ENCODE results near the gene TSR1. TPM values are rescaled to one million over a fixed set of nuclear protein-coding genes. Genes with fewer than 3 reads are reported as not detected.

Gene TSR1
- total RNA-seq, 1 experiment from 2014 or later, result 67.3 TPM

GRCh38 chr17:2372180-2372579, 35.9 kb upstream of the TSR1 start:
- ChIA-PET POLR2A (no interaction called here), CTCF (no interaction called here)
- no peaks in the 10 kb centered on the region for H3K4me1 Mint-ChIP-seq (ENCODE audit: low read depth, unreplicated experiment)
- H3K9me3 ChIP-seq, result no peaks in the 10 kb centered on the region
- H3K27me3 ChIP-seq (replicated peaks; ENCODE audit: control insufficient read depth, insufficient read depth, low read length), result no peaks in the 10 kb centered on the region
- peaks cover 44% of the 10 kb centered on the region for H3K36me3 Mint-ChIP-seq (ENCODE audit: insufficient read depth, unreplicated experiment)
- BruUV-seq (replicated peaks), result no TSS peak
- TF ChIP-seq, protein P1, sequence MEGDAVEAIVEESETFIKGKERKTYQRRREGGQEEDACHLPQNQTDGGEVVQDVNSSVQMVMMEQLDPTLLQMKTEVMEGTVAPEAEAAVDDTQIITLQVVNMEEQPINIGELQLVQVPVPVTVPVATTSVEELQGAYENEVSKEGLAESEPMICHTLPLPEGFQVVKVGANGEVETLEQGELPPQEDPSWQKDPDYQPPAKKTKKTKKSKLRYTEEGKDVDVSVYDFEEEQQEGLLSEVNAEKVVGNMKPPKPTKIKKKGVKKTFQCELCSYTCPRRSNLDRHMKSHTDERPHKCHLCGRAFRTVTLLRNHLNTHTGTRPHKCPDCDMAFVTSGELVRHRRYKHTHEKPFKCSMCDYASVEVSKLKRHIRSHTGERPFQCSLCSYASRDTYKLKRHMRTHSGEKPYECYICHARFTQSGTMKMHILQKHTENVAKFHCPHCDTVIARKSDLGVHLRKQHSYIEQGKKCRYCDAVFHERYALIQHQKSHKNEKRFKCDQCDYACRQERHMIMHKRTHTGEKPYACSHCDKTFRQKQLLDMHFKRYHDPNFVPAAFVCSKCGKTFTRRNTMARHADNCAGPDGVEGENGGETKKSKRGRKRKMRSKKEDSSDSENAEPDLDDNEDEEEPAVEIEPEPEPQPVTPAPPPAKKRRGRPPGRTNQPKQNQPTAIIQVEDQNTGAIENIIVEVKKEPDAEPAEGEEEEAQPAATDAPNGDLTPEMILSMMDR (IDR thresholded peaks at IDR 0.05; ENCODE audit: insufficient read depth in 1 of 2, low read depth in 1 of 2, low read length in 1 of 2, severe bottlenecking in 1 of 2, unreplicated experiment in 1 of 2), result no peak
- H3K27ac Mint-ChIP-seq (ENCODE audit: unreplicated experiment), result no peak overlapping the region
- H3K36me3 ChIP-seq (ENCODE audit: control insufficient read depth, insufficient read depth, low read length), result no peaks in the 10 kb centered on the region
- no peak overlapping the region for H3K4me3 Mint-ChIP-seq (ENCODE audit: unreplicated experiment)
- no peaks in the 10 kb centered on the region for H3K9me3 Mint-ChIP-seq (ENCODE audit: unreplicated experiment)
- no peak overlapping the region for H3K4me3 ChIP-seq (ENCODE audit: low read depth, low read length)
- no peaks in the 10 kb centered on the region for H3K4me1 ChIP-seq
- intact Hi-C loops (cut with micrococcal nuclease; ENCODE audit: unreplicated experiment), result no loop called here
- H3K27me3 Mint-ChIP-seq (ENCODE audit: insufficient read depth, unreplicated experiment), result no peaks in the 10 kb centered on the region
- DNase-seq, result no peak

DNA sequence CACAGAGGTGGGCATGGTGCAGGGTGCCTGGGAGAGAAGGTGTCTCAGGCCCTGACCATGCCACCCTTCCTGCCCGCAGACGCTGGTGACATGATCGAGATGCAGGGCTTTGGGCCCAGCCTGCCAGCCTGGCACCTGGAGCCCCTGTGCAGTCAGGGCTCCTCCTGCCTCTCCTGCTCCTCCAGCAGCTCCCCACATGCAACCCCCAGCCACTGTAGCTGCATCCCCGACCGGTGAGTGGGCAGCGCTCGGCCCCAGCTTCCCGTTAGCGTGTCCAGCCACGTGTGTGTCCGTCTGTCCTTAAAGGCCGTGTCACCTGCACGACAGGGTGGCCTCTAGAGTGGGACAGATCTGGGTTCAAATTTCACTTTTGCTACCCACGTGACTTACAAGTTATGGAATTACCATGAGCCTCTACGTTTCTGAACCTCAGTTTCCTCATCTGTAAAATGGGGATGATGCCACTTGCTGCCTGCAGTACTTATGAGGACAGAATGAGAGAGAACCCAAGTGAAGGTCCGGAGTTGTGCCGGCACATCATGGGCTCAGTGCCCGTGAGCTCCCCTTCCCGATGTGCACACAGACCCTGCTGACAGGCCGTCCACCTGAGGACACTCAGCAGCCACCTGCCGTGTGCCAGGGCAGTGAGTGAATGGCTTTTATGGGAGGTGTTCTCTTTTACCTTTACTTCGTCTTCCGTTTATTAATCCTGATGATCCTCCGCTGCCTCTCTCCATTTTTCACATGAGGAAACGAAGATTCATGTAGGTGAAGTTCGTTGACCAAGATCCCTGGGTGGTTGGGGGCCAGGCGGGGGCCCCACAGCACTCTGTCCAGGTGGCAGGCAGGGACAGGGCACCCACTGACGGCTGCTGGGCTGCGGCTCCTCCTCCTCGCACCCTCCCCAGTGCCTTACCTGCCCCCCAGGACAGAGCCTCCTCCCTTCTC, 35.2 kb upstream of the TSR1 start:
- ChIA-PET POLR2A (no interaction called here), CTCF (interaction anchor here (0.7 to 5.9 kb wide), 2 partner anchors 11 to 640 kb away, joined by 4 to 22 read pairs; no protein-coding TSS in a partner anchor)
- Mint-ChIP-seq H3K9me3 (ENCODE audit: unreplicated experiment) (no peaks in the 10 kb centered on the region), H3K4me1 (ENCODE audit: low read depth, unreplicated experiment) (no peaks in the 10 kb centered on the region), H3K27me3 (ENCODE audit: insufficient read depth, unreplicated experiment) (no peaks in the 10 kb centered on the region), H3K36me3 (ENCODE audit: insufficient read depth, unreplicated experiment) (peaks cover 37% of the 10 kb centered on the region), H3K27ac (ENCODE audit: unreplicated experiment) (no peak overlapping the region), H3K4me3 (ENCODE audit: unreplicated experiment) (no peak overlapping the region)
- no TSS peak for BruUV-seq (replicated peaks)
- no peaks in the 10 kb centered on the region for H3K27me3 ChIP-seq (replicated peaks; ENCODE audit: control insufficient read depth, insufficient read depth, low read length)
- no peaks in the 10 kb centered on the region for H3K36me3 ChIP-seq (ENCODE audit: control insufficient read depth, insufficient read depth, low read length)
- DNase-seq, result no peak
- TF ChIP-seq, protein P1 (IDR thresholded peaks at IDR 0.05; ENCODE audit: insufficient read depth in 1 of 2, low read depth in 1 of 2, low read length in 1 of 2, severe bottlenecking in 1 of 2, unreplicated experiment in 1 of 2), result no peak
- intact Hi-C loops (cut with micrococcal nuclease; ENCODE audit: unreplicated experiment), result no loop called here
- no peaks in the 10 kb centered on the region for H3K9me3 ChIP-seq
- no peaks in the 10 kb centered on the region for H3K4me1 ChIP-seq
- no peak overlapping the region for H3K4me3 ChIP-seq (ENCODE audit: low read depth, low read length)

DNA sequence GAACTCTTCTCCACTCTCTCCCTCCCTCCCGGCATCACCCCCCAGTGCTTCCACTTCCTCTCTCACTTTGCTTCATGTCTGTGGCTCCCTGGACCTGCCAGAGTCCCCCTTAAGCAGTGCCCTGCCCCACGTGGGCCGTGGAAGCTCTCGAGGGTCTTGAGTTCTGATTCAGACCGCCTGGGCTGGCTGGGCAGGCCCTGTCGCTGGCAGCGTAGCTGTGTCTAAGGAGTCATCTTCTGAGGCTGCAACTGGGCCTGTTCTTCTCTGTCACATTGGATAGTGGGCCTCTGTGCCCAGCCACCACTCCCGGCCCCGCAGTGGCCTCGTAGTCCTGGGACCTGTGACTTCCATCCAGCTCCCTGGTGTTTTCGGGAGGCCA, 33.9 kb upstream of the TSR1 start:
- no TSS peak for BruUV-seq (replicated peaks)
- H3K27ac Mint-ChIP-seq (ENCODE audit: unreplicated experiment), result no peak overlapping the region

More for the DNA sequence above, 33.9 kb upstream of the TSR1 start:
- no peaks in the 10 kb centered on the region for H3K4me1 Mint-ChIP-seq (ENCODE audit: low read depth, unreplicated experiment)
- H3K36me3 ChIP-seq (ENCODE audit: control insufficient read depth, insufficient read depth, low read length), result no peaks in the 10 kb centered on the region
- H3K27me3 ChIP-seq (replicated peaks; ENCODE audit: control insufficient read depth, insufficient read depth, low read length), result no peaks in the 10 kb centered on the region
- H3K4me3 Mint-ChIP-seq (ENCODE audit: unreplicated experiment), result no peak overlapping the region
- no peak overlapping the region for H3K4me3 ChIP-seq (ENCODE audit: low read depth, low read length)
- ChIA-PET CTCF (interaction anchor here (0.5 to 5.9 kb wide), 5 partner anchors 12 to 79 kb away, joined by 3 to 22 read pairs (median 5); no protein-coding TSS in a partner anchor), POLR2A (no interaction called here)
- no peaks in the 10 kb centered on the region for H3K4me1 ChIP-seq
- TF ChIP-seq, protein P1 (IDR thresholded peaks at IDR 0.05; ENCODE audit: insufficient read depth in 1 of 2, low read depth in 1 of 2, low read length in 1 of 2, severe bottlenecking in 1 of 2, unreplicated experiment in 1 of 2), result no peak
- no peak for DNase-seq
- no peaks in the 10 kb centered on the region for H3K27me3 Mint-ChIP-seq (ENCODE audit: insufficient read depth, unreplicated experiment)
- no peaks in the 10 kb centered on the region for H3K9me3 Mint-ChIP-seq (ENCODE audit: unreplicated experiment)
- intact Hi-C loops (cut with micrococcal nuclease; ENCODE audit: unreplicated experiment), result no loop called here
- H3K36me3 Mint-ChIP-seq (ENCODE audit: insufficient read depth, unreplicated experiment), result peaks cover 29% of the 10 kb centered on the region
- no peaks in the 10 kb centered on the region for H3K9me3 ChIP-seq

Measured in Caco-2 (cell line).